Measurements from ENCODE around the gene DNAAF6. TPM values are rescaled to one million over a fixed set of nuclear protein-coding genes. Genes with fewer than 3 reads are reported as not detected.

The DNAAF6 gene
- total and polyA plus RNA-seq, 4 donors, result not detected

GRCh38 chrX:107199491-107199890, 6.9 kb upstream of the DNAAF6 start:
- no peak for DNase-seq (ENCODE audit: low spot score)
- H3K9ac ChIP-seq (ENCODE audit: low read depth in 1 of 2, low read length in 2 of 2), result no peak overlapping the region
- WGBS, result 95% methylated on average over 3 of the region's 3 CpGs
- no peaks in the 10 kb centered on the region for H3K4me1 ChIP-seq (ENCODE audit: control insufficient read depth in 4 of 4, insufficient read depth in 4 of 4, low read length in 3 of 4)
- TF ChIP-seq YY1 (IDR thresholded peaks at IDR 0.05), result no peak
- no peak for TF ChIP-seq JUND (IDR thresholded peaks at IDR 0.05)
- TF ChIP-seq RAD21 (IDR thresholded peaks at IDR 0.05), result no peak
- TF ChIP-seq CTCF (IDR thresholded peaks at IDR 0.05; ENCODE audit: low read depth, low read length, missing input control), result no peak
- no peak for TF ChIP-seq EGR1 (IDR thresholded peaks at IDR 0.05; ENCODE audit: low read depth in 2 of 2)
- no peak for TF ChIP-seq REST (IDR thresholded peaks at IDR 0.05)
- TF ChIP-seq GABPA (IDR thresholded peaks at IDR 0.05 in 1 of 2, conservative IDR thresholded peaks at IDR 0.05 in 1 of 2), result no peak
- no peak for TF ChIP-seq TAF1 (conservative IDR thresholded peaks at IDR 0.05)
- no peak for TF ChIP-seq SP1 (IDR thresholded peaks at IDR 0.05)
- no peak overlapping the region for H3K4me3 ChIP-seq (ENCODE audit: low read depth in 1 of 3, low read length in 3 of 3)
- H3K27me3 ChIP-seq (ENCODE audit: control insufficient read depth in 4 of 4, insufficient read depth in 4 of 4, low read length in 3 of 4), result no peaks in the 10 kb centered on the region
- no peak overlapping the region for H3K27ac ChIP-seq (ENCODE audit: low read depth in 1 of 2, low read length in 2 of 2)
- no peaks in the 10 kb centered on the region for H3K9me3 ChIP-seq (ENCODE audit: control insufficient read depth in 4 of 4, low read length in 3 of 4)
- no peaks in the 10 kb centered on the region for H3K36me3 ChIP-seq (ENCODE audit: control insufficient read depth in 4 of 4, insufficient read depth in 3 of 4, low read depth in 1 of 4, low read length in 3 of 4)

GRCh38 chrX:107204068-107204605, 2.3 kb upstream of the DNAAF6 start:
- Histone ChIP-seq H3K4me3 (ENCODE audit: low read depth in 1 of 3, low read length in 3 of 3) (peak overlapping the region in 1 of 3 donors; percentile 8), H3K27ac (ENCODE audit: low read depth in 1 of 2, low read length in 2 of 2) (no peak overlapping the region), H3K27me3 (ENCODE audit: control insufficient read depth in 4 of 4, insufficient read depth in 4 of 4, low read length in 3 of 4) (no peaks in the 10 kb centered on the region), H3K9ac (ENCODE audit: low read depth in 1 of 2, low read length in 2 of 2) (no peak overlapping the region), H3K4me1 (ENCODE audit: control insufficient read depth in 4 of 4, insufficient read depth in 4 of 4, low read length in 3 of 4) (no peaks in the 10 kb centered on the region), H3K36me3 (ENCODE audit: control insufficient read depth in 4 of 4, insufficient read depth in 3 of 4, low read depth in 1 of 4, low read length in 3 of 4) (no peaks in the 10 kb centered on the region), H3K9me3 (ENCODE audit: control insufficient read depth in 4 of 4, low read length in 3 of 4) (no peaks in the 10 kb centered on the region)
- 66% methylated on average over 6 of the region's 6 CpGs for WGBS
- TF ChIP-seq GABPA (IDR thresholded peaks at IDR 0.05 in 1 of 2, conservative IDR thresholded peaks at IDR 0.05 in 1 of 2) (no peak), CTCF (IDR thresholded peaks at IDR 0.05; ENCODE audit: low read depth, low read length, missing input control) (no peak), FOXA2 (IDR thresholded peaks at IDR 0.05) (no peak), EGR1 (IDR thresholded peaks at IDR 0.05; ENCODE audit: low read depth in 2 of 2) (no peak), RXRA (IDR thresholded peaks at IDR 0.05) (no peak), JUND (IDR thresholded peaks at IDR 0.05) (no peak), HNF4G (IDR thresholded peaks at IDR 0.05) (no peak), ATF3 (IDR thresholded peaks at IDR 0.05) (no peak), FOXA1 (IDR thresholded peaks at IDR 0.05) (no peak), RAD21 (IDR thresholded peaks at IDR 0.05) (no peak), MAX (IDR thresholded peaks at IDR 0.05) (no peak)
- DNase-seq (ENCODE audit: low spot score), result no peak
